ENCODE results near the gene TSPAN2. TPM values are rescaled to one million over a fixed set of nuclear protein-coding genes. Genes with fewer than 3 reads are reported as not detected.

Gene TSPAN2
- total RNA-seq, 2 experiments from 2014 or later, result 0.25 to 0.36 TPM

- no peak overlapping the region for H2AFZ ChIP-seq (ENCODE audit: low read length)
- H3K4me2 ChIP-seq (ENCODE audit: low read length), result no peak overlapping the region
- intact Hi-C loops (cut with micrococcal nuclease; ENCODE audit: unreplicated experiment), result no loop called here
- no peaks in the 10 kb centered on the region for H4K20me1 ChIP-seq (ENCODE audit: insufficient read depth, low read length)
- no peaks in the 10 kb centered on the region for H3K79me2 ChIP-seq (ENCODE audit: insufficient read depth, low read depth, low read length)
- no peak overlapping the region for H3K4me3 ChIP-seq (ENCODE audit: low read depth, low read length, poor library complexity, severe bottlenecking)
- ChIA-PET POLR2A (no interaction called here), CTCF (ENCODE audit: unreplicated experiment) (no interaction called here)
- no peak overlapping the region for H3K27ac ChIP-seq (ENCODE audit: low read depth, low read length, poor library complexity, severe bottlenecking)
- DNase-seq (ENCODE audit: low spot score), result no peak
- no peaks in the 10 kb centered on the region for H3K9me3 ChIP-seq (ENCODE audit: low read length)
- no peaks in the 10 kb centered on the region for H3K9me2 ChIP-seq (ENCODE audit: insufficient read depth, low read length)
- no TSS peak for BruUV-seq (replicated peaks)
- no peak for TF ChIP-seq EZH2phosphoT487 (IDR thresholded peaks at IDR 0.05; ENCODE audit: borderline replicate concordance, low read depth, low read length)
- no peak for TF ChIP-seq CTCF (conservative IDR thresholded peaks at IDR 0.05; ENCODE audit: low read length)
- no peaks in the 10 kb centered on the region for H3K36me3 ChIP-seq (ENCODE audit: insufficient read depth, low read length)
- no peaks in the 10 kb centered on the region for H3K4me1 ChIP-seq (ENCODE audit: insufficient read depth, low read length, poor library complexity, severe bottlenecking)
Observed at GRCh38 chr1:115006191-115006590, 83.1 kb downstream of the TSPAN2 start.

Other genes starting within 250 kb of the TSPAN2 start
- gene SYCP1, start 234.6 kb downstream of the TSPAN2 start, total RNA-seq (2014; rRNA removed; shearing (Covaris generic)), result not detected in 2 replicates
- not detected in 2 replicates for gene SYCP1, start 234.6 kb downstream of the TSPAN2 start, total RNA-seq (2022)
- gene TSHB, start 59.7 kb downstream of the TSPAN2 start, total RNA-seq (2014; rRNA removed; shearing (Covaris generic)), result not detected in 2 replicates
- not detected in 2 replicates for gene TSHB, start 59.7 kb downstream of the TSPAN2 start, total RNA-seq (2022)
- not detected in 2 replicates for gene NGF, start 248.7 kb upstream of the TSPAN2 start, total RNA-seq (2014; rRNA removed; shearing (Covaris generic))
- not detected in 2 replicates for gene NGF, start 248.7 kb upstream of the TSPAN2 start, total RNA-seq (2022)

Data from OCI-LY7 (cell line).